Mesendoderm (in vitro differentiated cells): ENCODE measurements around the gene AP4M1.

Experiments
- DNase-seq: peaks from one replicate; pipeline ENCODE4 v3.0.0; 2013
- H2AK5ac ChIP-seq: 2 replicates; pipeline ENCODE4 v1.6.1; 2013; ENCODE audit warnings: low read length, inconsistent platforms
- H2BK120ac ChIP-seq: 2 replicates; pipeline ENCODE4 v1.6.1; 2013; ENCODE audit warnings: low read depth, mild to moderate bottlenecking, low read length, moderate library complexity, mixed read lengths
- H2BK15ac ChIP-seq: replicated peaks from 2 replicates; pipeline ENCODE4 v1.6.1; 2013; ENCODE audit warnings: low read depth, mild to moderate bottlenecking, moderate library complexity
- H2BK5ac ChIP-seq: 2 replicates; pipeline ENCODE4 v1.6.1; 2013; ENCODE audit warnings: low read length, inconsistent platforms
- H3K18ac ChIP-seq: 2 replicates; pipeline ENCODE4 v1.6.1; 2013; ENCODE audit warnings: mild to moderate bottlenecking, low read length, mixed read lengths
- H3K23ac ChIP-seq: one replicate; pipeline ENCODE4 v1.6.1; 2013; ENCODE audit warnings: low read length
- H3K27ac ChIP-seq: 2 replicates; pipeline ENCODE4 v1.5.1; 2013; ENCODE audit warnings: low read depth, mild to moderate bottlenecking, inconsistent platforms, low read length, moderate library complexity
- H3K27me3 ChIP-seq: 2 replicates; pipeline ENCODE4 v1.6.1; 2013; ENCODE audit warnings: low read length, control low read depth, mild to moderate bottlenecking, inconsistent platforms; ENCODE audit not compliant: insufficient read depth, poor library complexity
- H3K36me3 ChIP-seq: 2 replicates; pipeline ENCODE4 v1.6.1; 2013; ENCODE audit warnings: low read length, inconsistent platforms; ENCODE audit not compliant: control insufficient read depth, insufficient read depth
- H3K4ac ChIP-seq: one replicate; pipeline ENCODE4 v1.6.1; 2013; ENCODE audit warnings: low read depth, mild to moderate bottlenecking, low read length, moderate library complexity
- H3K4me1 ChIP-seq: 2 replicates; pipeline ENCODE4 v1.6.1; 2013; ENCODE audit warnings: low read depth, low read length, inconsistent platforms; ENCODE audit not compliant: control insufficient read depth
- H3K4me2 ChIP-seq: 2 replicates; pipeline ENCODE4 v1.6.1; 2013; ENCODE audit warnings: low read length
- H3K4me3 ChIP-seq: 2 replicates; pipeline ENCODE4 v1.5.1; 2013; ENCODE audit warnings: mild to moderate bottlenecking, low read length
- H3K56ac ChIP-seq: one replicate; pipeline ENCODE4 v1.6.1; 2013; ENCODE audit warnings: low read length
- H3K79me1 ChIP-seq: 2 replicates; pipeline ENCODE4 v1.6.1; 2013; ENCODE audit warnings: low read length, inconsistent platforms
- H3K79me2 ChIP-seq: 2 replicates; pipeline ENCODE4 v1.6.1; 2013; ENCODE audit warnings: mild to moderate bottlenecking, low read length; ENCODE audit not compliant: control insufficient read depth, insufficient read depth
- H3K9ac ChIP-seq: 2 replicates; pipeline ENCODE4 v1.6.1; 2013; ENCODE audit warnings: low read length, inconsistent platforms
- H4K5ac ChIP-seq: one replicate; pipeline ENCODE4 v1.6.1; 2013; ENCODE audit warnings: low read length
- H4K8ac ChIP-seq: one replicate; pipeline ENCODE4 v1.6.1; 2013; ENCODE audit warnings: low read depth, mild to moderate bottlenecking, control low read depth, low read length, moderate library complexity
- WGBS: extraction: QIAGEN DNeasy Blood & Tissue Kit; methylation state at CpG from one replicate; pipeline ENCODE4 v1.1.7; 2013; ENCODE audit warnings: low lambda C conversion rate, missing lambda C conversion rate; ENCODE audit not compliant: insufficient coverage; ENCODE audit errors: extremely low coverage; 5-methylcytosine and 5-hydroxymethylcytosine counted together

Gene AP4M1

GRCh38 chr7:100099452-100099851 lies 2.0 kb upstream of the AP4M1 start:
- Histone ChIP-seq H3K4me1 (peaks cover 5% of the 10 kb centered on the region), H2AK5ac (no peak overlapping the region), H2BK5ac (no peak overlapping the region), H3K27me3 (no peaks in the 10 kb centered on the region), H3K23ac (no peak overlapping the region), H3K4ac (no peak overlapping the region), H3K4me2 (peak overlapping the region; percentile 74), H3K18ac (no peak overlapping the region), H3K79me2 (peaks cover 43% of the 10 kb centered on the region), H3K4me3 (peak overlapping the region; percentile 78), H2BK120ac (no peak overlapping the region), H2BK15ac (no peak overlapping the region), H3K27ac (no peak overlapping the region), H3K79me1 (peaks cover 27% of the 10 kb centered on the region), H4K5ac (no peak overlapping the region), H3K36me3 (peaks cover 37% of the 10 kb centered on the region), H3K9ac (peak overlapping the region; percentile 84), H3K56ac (peak overlapping the region; percentile 83), H4K8ac (no peak overlapping the region)
- no CpG with 5 or more reads among the region's 12 CpGs for WGBS
- no peak for DNase-seq

DNA sequence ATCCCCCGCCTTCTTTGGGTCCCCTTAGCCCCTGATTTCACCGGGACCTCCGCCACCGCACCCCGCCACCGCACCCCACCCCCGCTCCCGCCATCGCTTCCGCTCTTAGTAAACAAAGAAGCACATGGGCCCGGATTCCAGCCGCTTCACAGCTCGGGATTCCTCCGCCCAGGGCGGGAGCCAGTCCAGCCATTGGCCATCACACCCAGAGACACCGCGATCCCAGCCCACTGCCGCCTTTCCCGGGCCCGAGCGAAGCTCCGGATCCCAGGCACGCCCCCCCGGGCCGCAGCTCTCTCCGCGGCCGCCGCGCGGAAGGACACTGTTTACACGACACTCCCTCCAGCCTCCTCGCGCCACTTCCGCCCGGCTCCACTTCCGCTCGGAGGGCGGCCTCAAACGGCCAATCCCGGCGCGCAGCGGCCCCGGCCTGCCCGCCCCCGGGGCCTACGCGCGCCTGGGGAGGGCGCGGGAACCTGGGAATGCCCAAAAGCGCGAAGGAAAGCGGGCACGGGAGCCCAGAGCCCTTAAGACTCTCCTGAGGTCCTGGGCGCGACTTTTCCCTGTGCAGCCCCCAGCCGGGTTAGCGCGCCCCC lies 925 bp upstream of the AP4M1 start:
- DNase-seq, result peak; percentile 98
- Histone ChIP-seq H3K56ac (peak overlapping the region; percentile 95), H3K27me3 (no peaks in the 10 kb centered on the region), H3K4me3 (peak overlapping the region; percentile 78), H3K36me3 (peaks cover 33% of the 10 kb centered on the region), H3K27ac (peak overlapping the region; percentile 91), H3K4me1 (peaks cover 5% of the 10 kb centered on the region), H4K5ac (no peak overlapping the region), H3K4ac (peak overlapping the region; percentile 76), H2BK5ac (peak overlapping the region; percentile 93), H3K79me1 (peaks cover 27% of the 10 kb centered on the region), H3K9ac (peak overlapping the region; percentile 100), H2BK15ac (no peak overlapping the region), H3K18ac (peak overlapping the region; percentile 86), H2BK120ac (no peak overlapping the region), H3K23ac (peak overlapping the region; percentile 97), H3K4me2 (peak overlapping the region; percentile 74), H4K8ac (peak overlapping the region; percentile 82), H3K79me2 (peaks cover 43% of the 10 kb centered on the region), H2AK5ac (no peak overlapping the region)
- no CpG with 5 or more reads among the region's 61 CpGs for WGBS

DNA sequence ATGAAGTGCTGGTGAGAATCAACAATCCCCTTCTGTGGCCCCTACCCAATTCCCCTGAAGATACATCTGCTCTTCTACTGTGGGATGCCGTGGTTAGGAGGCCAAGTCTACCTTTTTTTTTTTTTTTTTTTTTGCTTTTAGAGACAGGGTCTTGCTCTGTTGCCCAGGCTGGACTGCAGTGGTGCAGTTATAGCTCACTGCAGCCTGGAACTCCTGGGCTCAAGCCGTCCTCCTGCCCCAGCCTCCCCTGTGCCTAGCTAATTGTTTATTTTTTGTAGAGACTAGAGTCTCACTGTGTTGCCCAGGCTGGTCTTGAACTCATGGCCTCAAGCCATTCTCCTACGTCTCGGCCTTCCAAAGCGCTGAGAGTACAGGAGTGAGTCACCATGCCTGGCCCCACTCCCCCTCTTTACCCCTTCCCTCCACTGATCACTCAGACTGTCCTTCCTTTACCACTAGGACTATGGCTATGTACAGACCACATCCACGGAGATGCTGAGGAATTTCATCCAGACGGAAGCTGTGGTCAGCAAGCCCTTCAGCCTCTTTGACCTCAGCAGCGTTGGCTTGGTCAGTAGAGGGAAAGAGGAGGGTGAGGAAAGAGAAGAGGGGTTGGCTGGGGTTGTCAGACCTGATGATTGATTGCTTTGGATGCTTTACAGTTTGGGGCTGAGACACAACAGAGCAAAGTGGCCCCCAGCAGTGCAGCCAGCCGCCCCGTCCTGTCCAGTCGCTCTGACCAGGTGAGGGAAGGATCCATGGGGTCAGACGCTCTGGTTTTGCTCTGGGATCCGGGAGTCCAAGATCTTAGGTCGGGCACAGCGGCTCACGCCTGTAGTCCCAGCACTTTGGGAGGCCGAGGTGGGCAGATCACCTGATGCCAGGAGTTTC lies 1.8 kb downstream of the AP4M1 start:
- no peak for DNase-seq
- Histone ChIP-seq H2BK15ac (no peak overlapping the region), H3K23ac (no peak overlapping the region), H3K79me2 (peaks cover 29% of the 10 kb centered on the region), H4K5ac (no peak overlapping the region), H3K79me1 (peaks cover 18% of the 10 kb centered on the region), H3K4me1 (peaks cover 5% of the 10 kb centered on the region), H3K27ac (no peak overlapping the region), H3K4me2 (no peak overlapping the region), H3K56ac (peak overlapping the region; percentile 88), H3K27me3 (no peaks in the 10 kb centered on the region), H3K9ac (peak overlapping the region; percentile 89), H2AK5ac (no peak overlapping the region), H2BK5ac (no peak overlapping the region), H3K36me3 (peaks cover 17% of the 10 kb centered on the region), H3K18ac (no peak overlapping the region), H4K8ac (no peak overlapping the region), H3K4me3 (no peak overlapping the region), H3K4ac (peak overlapping the region; percentile 8), H2BK120ac (no peak overlapping the region)
- no CpG with 5 or more reads among the region's 17 CpGs for WGBS

DNA sequence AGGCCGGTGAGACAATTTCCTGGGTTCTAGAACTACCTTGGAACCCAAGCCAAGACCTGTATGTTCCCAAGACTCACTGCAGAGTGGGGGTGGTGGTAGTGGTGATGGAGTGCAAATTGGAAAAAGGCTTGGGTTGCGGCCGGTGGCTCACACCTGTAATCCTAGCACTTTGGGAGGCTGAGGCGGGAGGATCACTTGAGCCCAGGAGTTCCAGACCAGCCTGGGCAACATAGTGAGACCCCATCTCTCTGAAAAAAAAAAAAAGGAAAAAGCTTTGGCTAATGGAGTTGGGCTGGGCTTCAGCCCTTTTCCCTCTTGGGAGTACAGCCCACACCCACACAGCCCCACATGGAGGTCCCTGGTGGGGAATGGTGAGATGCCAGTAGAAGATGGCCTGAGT lies 4.1 kb downstream of the AP4M1 start:
- Histone ChIP-seq H3K9ac (no peak overlapping the region), H3K27ac (no peak overlapping the region)

DNA sequence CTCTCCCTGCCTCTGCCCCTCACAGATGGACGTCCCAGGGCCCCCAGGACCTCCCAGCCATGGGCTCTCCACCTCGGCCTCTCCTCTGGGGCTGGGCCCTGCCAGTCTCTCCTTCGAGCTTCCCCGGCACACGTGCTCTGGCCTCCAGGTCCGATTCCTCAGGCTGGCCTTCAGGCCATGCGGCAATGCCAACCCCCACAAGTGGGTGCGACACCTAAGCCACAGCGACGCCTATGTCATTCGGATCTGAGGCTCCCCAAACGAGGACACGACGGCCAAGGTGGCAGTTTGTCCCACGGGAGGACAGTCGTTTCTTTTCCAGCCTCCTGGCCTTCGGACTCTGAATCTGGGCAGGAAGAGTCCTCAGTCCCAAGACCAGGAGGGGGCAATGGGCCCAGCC lies 5.2 kb downstream of the AP4M1 start:
- H4K8ac ChIP-seq, result no peak overlapping the region
- no peak overlapping the region for H3K18ac ChIP-seq
- no peak overlapping the region for H3K56ac ChIP-seq
- no peak for DNase-seq
- H3K79me2 ChIP-seq, result peaks cover 2% of the 10 kb centered on the region
- no peak overlapping the region for H2BK5ac ChIP-seq
- H3K27me3 ChIP-seq, result no peaks in the 10 kb centered on the region
- no peak overlapping the region for H3K9ac ChIP-seq
- H2AK5ac ChIP-seq, result no peak overlapping the region
- no peak overlapping the region for H2BK15ac ChIP-seq
- peaks cover 3% of the 10 kb centered on the region for H3K36me3 ChIP-seq
- H3K4me2 ChIP-seq, result no peak overlapping the region
- no peak overlapping the region for H3K27ac ChIP-seq
- no peak overlapping the region for H2BK120ac ChIP-seq
- peaks cover 4% of the 10 kb centered on the region for H3K79me1 ChIP-seq
- H3K23ac ChIP-seq, result no peak overlapping the region
- H3K4me3 ChIP-seq, result no peak overlapping the region
- no peak overlapping the region for H3K4ac ChIP-seq
- H4K5ac ChIP-seq, result no peak overlapping the region
- no peaks in the 10 kb centered on the region for H3K4me1 ChIP-seq
- no CpG with 5 or more reads among the region's 17 CpGs for WGBS

More for the DNA sequence above, 4.1 kb downstream of the AP4M1 start:
- H4K8ac ChIP-seq, result no peak overlapping the region
- H3K79me2 ChIP-seq, result peaks cover 6% of the 10 kb centered on the region
- H3K18ac ChIP-seq, result no peak overlapping the region
- H3K4me2 ChIP-seq, result no peak overlapping the region
- H3K4me1 ChIP-seq, result no peaks in the 10 kb centered on the region
- H4K5ac ChIP-seq, result no peak overlapping the region
- no peak overlapping the region for H3K23ac ChIP-seq
- H2BK120ac ChIP-seq, result no peak overlapping the region
- H3K4ac ChIP-seq, result no peak overlapping the region
- no peak overlapping the region for H3K56ac ChIP-seq
- no peak overlapping the region for H2AK5ac ChIP-seq
- DNase-seq, result no peak
- no CpG with 5 or more reads among the region's 4 CpGs for WGBS
- H3K79me1 ChIP-seq, result peaks cover 4% of the 10 kb centered on the region
- no peak overlapping the region for H2BK5ac ChIP-seq
- H3K36me3 ChIP-seq, result peaks cover 3% of the 10 kb centered on the region
- no peaks in the 10 kb centered on the region for H3K27me3 ChIP-seq
- H2BK15ac ChIP-seq, result no peak overlapping the region
- H3K4me3 ChIP-seq, result no peak overlapping the region
